ENCODE results near the gene PDE9A.
"Not testable (repeated sequence)": the region's sequence is repeated elsewhere in the genome, so short reads cannot be mapped to it uniquely, and the experiment has no call there.

DNA sequence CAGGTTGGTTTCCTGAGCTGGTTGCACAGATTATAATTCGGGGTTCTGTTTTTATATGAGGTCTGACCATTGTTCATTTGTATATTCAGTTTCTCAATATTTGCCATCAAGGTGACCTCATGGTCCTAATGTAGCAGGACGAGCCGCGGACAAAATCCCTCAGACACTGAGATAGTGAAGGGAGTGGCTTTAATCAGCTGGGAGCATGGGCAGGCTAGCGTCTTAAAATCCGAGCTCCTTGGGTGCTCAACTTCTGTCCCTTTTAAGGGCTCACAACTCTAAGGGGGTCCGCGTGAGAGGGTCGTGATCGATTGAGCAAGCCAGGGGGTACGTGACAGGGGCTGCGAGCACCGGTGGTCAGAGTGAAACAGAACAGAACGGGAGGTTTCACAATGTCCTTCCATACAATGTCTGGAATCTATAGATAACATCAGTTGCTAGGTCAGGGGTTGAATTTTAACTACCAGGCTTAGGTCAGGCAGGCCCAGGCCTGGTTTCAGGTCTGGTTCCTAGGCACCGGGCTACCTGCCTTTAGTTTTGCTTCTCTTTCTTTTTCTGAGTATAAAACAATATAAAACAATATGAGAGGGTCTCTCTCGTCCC, 154.0 kb downstream of the PDE9A start:
- TF ChIP-seq POLR2A (IDR thresholded peaks at IDR 0.05) = not testable (repeated sequence)
- TF ChIP-seq, protein P1, sequence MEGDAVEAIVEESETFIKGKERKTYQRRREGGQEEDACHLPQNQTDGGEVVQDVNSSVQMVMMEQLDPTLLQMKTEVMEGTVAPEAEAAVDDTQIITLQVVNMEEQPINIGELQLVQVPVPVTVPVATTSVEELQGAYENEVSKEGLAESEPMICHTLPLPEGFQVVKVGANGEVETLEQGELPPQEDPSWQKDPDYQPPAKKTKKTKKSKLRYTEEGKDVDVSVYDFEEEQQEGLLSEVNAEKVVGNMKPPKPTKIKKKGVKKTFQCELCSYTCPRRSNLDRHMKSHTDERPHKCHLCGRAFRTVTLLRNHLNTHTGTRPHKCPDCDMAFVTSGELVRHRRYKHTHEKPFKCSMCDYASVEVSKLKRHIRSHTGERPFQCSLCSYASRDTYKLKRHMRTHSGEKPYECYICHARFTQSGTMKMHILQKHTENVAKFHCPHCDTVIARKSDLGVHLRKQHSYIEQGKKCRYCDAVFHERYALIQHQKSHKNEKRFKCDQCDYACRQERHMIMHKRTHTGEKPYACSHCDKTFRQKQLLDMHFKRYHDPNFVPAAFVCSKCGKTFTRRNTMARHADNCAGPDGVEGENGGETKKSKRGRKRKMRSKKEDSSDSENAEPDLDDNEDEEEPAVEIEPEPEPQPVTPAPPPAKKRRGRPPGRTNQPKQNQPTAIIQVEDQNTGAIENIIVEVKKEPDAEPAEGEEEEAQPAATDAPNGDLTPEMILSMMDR (IDR thresholded peaks at IDR 0.05) = not testable (repeated sequence)
